PC-3 (cell line): ENCODE measurements around the gene FRAT1.

Experiments
- CTCF ChIP-seq: fragments of 300-600 bp; sonication (generic); conservative IDR thresholded peaks from 2 replicates; pipeline ENCODE4 v1.5.1; 2017; ENCODE audit warnings: antibody characterized with exemption, low read depth, mild to moderate bottlenecking, low read length
- EZH2 ChIP-seq: fragments of 300-600 bp; sonication (generic); IDR thresholded peaks from one replicate; pipeline ENCODE4 v1.6.1; 2017; ENCODE audit warnings: antibody characterized with exemption, mild to moderate bottlenecking, low read length; ENCODE audit not compliant: unreplicated experiment
- EZH2phosphoT487 ChIP-seq: fragments of 300-600 bp; sonication (generic); IDR thresholded peaks from 2 replicates; pipeline ENCODE4 v1.6.1; 2018; ENCODE audit warnings: mild to moderate bottlenecking, antibody characterized with exemption, low read length, borderline replicate concordance

DNA sequence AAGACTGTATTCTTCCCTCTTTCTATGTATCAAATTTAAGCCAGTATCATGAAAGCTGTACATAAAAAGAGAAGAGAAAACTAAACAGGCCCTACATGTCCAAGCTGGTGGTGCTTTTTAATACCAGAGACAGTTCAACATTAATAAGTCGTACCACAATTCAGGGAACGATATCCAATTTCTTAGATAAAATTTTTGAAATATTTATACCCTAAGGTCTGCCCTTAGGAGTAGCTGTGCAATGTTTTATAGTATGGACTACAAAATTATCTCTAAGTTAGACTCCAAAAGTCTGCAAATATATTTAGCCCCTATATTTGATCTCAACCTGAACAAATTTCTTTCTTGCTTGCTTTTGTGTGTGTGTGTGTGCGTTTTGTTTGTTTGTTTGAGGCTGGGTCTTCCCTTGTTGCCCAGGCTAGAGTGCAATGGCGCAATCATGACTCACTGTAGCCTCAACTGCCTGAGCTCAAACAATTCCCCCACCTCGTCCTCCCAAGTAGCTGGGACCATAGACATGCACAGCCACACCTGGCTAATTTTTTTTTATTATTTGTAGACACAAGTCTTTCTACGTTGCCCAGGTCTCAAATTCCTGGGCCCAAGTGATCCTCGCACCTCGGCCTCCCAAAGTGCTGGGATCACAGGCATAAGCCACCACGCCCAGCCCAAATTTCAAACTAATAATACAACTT is 39.8 kb upstream of the FRAT1 start:
- TF ChIP-seq CTCF (no peak), EZH2 (no peak), EZH2phosphoT487 (no peak)
